ENCODE data around the gene DYNC2H1.
"Not testable (repeated sequence)": the region's sequence is repeated elsewhere in the genome, so short reads cannot be mapped to it uniquely, and the experiment has no call there.

The DYNC2H1 gene

DNA sequence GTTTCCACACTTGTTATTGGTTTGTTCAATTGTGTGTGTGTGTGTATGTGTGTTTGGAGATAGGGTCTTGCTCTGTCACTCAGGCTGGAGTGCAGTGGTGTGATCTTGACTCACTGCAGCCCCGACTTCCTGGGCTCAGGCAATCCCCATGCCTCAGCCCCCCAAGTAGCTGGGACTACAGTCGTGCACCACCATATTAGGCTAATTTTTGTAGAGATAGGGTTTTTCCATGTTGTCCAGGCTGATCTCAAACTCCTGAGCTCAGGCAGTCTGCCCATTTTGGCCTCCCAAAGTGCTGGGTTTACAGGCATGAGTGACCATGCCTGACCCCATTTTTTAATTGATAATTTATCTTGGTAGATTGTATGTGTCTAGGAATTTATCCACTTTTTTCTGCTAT is 263.7 kb downstream of the DYNC2H1 start:
- no peak for DNase-seq

DNA sequence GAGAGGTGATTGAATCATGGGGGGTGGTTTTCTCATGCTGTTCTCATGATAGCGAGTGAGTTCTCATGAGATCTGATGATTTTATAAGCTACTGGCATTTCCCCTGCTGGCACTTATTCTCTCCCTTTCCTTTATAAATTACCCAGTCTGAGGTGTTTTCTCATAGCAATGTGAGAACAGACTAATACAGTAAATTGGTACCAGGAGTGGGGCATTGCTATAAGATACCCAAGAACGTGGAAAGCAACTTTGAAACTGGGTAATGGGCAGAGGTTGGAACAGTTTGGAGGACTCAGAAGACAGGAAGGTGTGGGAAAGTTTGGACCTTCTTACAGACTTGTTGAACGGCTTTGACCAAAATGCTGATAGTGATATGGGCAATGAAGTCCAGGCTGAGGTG is 265.0 kb downstream of the DYNC2H1 start:
- not testable (repeated sequence) for DNase-seq

DNA sequence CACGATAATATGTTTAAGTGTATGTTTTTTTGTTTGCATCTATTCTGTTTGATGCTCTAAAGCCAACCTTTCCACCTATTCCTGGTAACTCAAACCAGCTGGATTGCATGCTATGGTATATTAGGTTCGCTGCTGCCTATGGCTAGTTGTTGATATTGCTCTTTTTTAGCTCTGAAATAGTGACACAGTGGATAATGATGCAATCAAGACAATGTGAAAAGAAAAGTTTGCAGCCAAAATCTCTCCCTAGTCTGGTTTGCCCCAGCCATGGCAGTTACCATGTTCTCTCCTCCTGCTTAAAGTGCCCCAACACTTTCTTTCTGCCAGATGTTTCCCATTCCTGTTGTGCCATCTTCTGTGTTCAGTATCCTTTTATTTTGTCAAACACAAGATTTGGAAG is 269.7 kb downstream of the DYNC2H1 start:
- no peak for DNase-seq

DNA sequence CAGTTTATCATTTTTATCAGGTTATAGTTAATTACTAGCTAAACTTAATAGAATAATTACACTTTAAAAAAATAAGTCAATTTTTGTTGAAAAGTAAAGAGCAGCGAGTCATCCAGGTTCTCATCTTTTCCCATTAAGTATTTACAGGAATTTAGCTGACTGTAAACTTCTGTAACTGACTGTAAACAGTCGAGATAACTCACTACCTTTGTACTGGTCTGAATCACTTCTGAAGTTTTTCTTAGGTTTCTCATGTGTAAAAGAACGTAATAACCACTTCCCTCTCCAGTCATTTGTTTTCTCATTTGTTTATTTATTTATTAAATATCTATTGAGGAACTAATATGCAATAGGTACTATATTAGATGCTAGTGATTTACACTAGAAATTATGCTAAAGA is 270.8 kb downstream of the DYNC2H1 start:
- DNase-seq = no peak

DNA sequence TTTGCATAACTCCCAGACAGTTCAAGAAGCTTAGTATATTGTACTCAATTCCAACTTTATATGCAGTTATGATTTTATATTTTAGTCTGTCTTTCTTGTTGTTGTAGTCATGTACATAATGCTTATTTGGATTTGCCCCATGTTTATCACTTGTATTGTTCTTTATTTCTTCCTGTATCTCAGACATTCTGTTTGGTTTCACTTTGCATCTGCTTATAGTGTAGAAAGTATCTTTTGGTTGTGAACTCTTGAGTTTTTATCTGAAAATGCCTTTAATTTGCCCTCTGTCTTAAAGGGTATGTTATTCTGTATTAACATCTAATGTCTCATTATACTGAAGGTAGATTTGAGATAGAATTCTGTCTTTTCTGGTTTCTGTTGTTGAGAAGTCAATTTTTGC is 275.4 kb downstream of the DYNC2H1 start:
- DNase-seq = no peak

DNA sequence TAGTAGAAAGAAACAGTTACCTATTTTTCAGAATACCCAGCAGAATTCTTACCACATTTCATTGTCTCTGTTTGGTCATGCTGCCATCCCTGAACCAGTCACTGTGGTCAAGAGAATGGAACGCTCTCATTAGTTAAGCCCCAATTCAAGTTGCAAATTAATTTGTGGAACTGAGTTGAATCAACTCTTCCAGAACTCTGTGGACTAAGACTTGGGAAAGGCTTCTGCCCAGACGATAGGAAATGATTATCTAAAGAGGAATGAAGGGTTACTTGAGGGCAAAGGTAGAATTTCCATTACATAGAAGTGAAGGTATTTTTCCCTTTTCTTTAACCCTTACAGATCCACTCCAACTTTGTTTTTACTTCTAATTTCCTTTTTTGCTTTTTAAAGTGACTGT is 286.4 kb downstream of the DYNC2H1 start:
- no peak for DNase-seq

DNA sequence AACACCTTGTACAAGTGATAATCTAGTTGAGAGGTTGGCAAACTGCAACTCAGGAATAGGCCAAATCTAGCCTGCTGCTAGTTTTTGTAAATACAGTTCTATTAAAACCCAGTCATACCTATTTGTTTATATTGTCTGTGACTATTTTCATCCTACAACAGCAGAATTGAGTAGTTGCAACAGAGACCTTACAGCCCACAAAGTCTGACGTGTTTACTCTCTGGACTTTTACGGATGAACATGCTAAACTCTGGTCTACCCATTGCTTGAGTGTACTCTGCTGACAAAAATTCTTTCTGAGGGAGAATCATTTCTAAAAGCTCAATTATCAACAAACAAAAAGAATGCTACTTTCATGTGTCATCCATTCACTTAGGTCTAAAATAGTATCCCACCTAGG is 287.0 kb downstream of the DYNC2H1 start:
- DNase-seq = no peak

DNA sequence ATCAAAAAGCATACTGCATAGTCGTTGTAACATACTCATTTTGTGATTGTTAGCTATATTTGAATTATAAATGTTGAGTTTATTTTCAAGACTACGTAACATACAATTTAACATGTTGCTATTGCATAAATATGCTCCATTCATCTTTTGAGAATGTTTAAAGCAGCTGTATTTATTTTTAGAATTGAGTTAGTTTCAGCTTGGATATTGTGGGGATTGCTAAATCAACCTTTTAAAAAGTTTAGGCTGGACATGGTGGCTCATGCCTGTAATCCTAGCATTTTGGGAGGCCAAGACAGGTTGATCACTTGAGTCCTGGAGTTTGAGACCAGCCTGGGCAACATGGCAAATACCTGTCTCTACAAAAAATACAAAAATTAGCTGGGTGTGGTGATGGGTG is 288.1 kb downstream of the DYNC2H1 start:
- DNase-seq = no peak

DNA sequence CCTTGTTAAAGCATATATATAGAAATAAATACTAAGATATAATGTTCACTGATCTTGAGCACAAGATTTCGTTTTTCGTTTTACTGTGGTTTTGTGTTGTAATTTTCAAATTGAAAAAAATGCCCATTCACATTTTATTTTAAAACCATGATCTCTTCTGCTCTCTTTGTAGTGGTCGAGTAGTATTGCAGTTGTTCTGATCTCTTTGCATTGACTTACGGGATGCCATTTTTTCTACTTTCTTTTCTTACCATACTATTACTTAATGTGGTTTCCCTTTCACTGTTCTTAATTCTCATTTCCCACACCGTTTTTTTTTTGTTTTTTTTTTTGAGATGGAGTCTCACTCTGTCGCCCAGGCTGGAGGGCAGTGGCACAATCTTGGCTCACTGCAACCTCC is 289.6 kb downstream of the DYNC2H1 start:
- no peak for DNase-seq

DNA sequence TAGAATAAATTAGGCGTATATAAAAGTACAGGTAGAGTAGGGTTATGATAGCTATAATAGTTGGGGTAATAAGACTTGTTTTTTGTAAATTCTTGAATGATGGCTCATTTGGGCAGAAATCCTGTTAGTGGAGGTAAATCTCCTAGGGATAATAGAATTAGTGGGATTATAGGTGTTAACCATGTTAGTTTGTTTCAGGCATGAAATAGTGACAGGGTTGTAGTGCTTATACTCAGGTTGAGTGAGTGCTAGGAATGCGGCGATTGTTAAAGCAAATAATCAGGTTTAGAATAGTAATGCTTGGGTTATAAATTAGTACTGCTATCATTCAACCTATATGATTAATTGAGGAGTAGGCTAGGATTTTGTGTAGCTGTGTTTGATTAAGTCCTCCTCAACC is 297.1 kb downstream of the DYNC2H1 start:
- no peak for DNase-seq

DNA sequence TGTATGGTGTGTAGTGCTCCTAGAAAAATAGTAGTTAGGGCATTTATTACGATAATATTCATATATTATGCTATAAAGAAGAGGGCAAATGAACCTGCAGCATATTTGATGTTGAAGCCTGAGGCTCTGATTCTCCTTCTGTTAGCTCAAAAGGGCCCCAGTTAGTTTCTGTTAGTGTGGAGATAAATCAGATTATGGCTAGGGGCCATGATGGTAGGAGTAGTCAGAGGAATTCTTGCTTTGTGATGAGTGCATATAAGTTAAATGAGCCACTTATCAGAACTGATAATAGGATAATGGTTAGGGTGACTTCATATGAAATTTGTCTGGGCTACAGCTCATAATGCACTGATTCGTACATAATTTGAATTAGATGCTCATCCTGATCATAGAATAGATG is 298.4 kb downstream of the DYNC2H1 start:
- no peak for DNase-seq

DNA sequence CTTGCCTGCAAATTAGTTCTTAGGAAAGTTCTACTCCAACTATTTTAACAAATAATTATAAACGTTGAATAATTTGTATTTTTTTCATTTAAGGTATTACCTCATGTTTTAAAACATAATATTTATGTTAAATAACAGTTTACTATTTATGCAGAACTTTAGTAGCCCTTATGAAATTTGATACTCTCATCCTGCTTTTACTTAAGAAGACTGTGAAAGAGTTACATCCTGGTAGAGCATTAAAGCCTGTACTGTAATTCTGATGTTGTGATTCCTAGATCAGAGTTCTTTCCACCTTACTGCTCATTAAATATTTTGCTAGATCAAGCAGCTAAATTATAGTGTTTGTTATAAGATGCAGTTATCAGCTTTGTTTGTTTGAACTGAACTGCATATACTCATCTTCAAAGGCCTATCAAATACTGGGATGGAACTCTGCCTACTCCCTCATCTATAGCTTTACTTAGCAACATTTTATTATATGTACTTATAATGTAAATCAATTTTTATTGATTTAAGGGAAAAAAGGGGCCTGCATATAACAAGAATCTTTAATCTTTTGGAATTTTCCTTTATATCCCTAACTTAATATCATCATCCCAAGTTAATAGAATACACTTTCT is 304.2 kb downstream of the DYNC2H1 start:
- DNase-seq = no peak

DNA sequence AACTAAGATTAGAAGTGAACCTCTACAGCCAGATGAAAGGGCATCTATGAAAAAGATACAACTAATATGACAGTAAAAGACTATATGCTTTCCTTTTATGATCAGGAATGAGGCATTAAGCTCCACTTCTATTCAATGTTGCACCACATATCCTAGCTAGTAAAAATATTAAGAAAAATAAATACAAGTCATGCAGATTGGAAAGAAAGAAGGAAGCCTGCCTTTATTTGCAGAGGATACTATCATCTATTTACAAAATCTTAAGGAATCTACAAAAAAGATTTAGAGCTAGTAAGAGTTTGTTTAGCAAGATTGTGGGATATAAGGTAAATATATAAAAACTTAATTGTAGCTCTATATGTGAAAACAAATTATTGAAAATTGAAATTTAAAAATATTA is 308.8 kb downstream of the DYNC2H1 start:
- no peak for DNase-seq

DNA sequence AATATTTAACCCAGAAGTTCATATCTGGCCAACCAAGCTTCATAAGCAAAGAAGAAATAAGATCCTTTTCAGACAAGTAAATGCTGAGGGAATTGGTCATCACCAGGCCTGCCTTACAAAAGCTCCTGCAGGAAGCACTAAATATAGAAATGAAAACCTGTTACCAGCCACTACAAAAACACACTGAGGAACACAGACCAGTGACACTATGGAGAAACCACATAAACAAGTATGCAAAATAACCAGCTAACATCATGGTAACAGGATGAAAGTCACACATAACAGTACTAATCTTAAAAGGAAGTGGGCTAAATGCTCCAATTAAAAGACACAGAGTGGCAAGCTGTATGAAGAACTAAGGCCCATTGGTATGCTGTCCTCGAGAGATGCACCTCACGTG is 311.4 kb downstream of the DYNC2H1 start:
- DNase-seq = no peak

DNA sequence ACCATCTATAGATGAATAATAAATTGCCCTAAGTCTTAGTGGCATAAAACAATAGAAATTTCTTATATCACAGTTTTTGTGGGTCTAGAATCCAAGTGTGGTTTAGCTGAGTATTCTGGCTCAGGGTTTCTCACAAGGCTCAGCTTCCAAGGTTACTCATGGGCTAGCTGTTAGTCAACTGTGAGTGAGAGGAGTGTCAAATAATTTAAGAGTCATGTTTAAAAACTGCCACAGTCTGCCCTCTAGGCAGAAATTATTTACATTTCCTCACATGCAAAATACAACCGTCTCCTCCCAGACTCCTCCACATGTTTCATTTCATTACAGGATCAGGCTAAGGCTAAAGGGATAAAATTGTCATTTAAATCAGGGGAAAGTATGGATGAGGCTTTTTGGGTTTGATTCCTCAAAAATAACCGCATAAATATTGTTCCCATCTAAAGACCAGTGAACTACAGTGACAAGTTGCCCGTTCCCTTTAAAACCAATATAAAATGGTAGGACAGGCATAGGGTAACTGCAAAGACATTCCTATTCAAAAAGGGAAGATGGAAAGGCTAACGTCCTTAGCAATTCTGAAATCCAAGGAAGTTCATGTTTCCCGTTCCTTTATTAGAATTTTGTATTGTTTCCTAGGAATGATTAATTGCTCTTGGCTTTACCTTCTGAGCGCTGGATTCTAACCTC is 324.3 kb downstream of the DYNC2H1 start:
- DNase-seq = no peak

DNA sequence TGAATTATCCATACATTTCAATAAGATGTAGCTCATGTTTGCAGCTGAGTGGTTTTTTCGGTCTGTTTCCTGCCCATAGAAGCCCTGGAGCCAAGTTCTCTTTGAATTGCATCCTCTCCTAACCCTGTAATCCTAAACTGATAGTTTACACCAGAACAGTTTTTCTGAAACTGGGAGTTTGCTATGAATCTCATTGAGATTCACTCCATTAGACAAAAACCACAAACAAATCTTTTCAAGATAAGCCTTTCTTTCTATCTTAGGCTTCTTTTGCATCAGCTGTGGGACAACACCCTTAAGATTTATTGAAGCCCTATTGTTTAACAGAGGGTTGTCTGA is 324.8 kb downstream of the DYNC2H1 start:
- DNase-seq = no peak

DNA sequence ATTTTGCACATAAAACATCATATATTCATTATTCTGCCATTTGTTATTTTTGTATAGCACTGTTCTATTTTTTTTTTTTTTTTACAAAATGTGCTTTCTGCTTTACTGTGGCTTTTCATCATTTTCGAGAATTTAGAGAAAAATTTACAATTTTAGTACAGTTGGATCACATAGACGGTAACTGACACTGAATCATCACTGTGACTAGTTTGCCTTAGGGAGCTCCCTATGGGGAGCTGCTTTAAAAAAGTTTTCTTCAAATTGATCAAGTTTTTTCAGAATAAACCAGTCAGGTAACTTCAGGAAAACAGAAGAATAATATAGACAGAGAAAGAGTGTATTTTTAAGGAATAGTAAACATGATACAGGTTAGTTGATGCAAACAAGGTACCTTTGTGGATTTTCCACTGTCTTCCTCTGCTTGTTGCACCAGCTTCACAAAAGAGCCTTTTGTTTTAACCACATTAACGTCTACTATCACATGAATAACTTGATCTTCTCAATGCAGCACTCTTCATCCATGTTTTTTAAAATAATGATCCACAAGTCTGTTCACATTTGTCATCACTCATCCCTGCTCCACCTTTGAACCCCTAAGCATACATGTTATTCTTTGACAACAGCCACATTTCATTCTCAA is 327.0 kb downstream of the DYNC2H1 start:
- DNase-seq = no peak

DNA sequence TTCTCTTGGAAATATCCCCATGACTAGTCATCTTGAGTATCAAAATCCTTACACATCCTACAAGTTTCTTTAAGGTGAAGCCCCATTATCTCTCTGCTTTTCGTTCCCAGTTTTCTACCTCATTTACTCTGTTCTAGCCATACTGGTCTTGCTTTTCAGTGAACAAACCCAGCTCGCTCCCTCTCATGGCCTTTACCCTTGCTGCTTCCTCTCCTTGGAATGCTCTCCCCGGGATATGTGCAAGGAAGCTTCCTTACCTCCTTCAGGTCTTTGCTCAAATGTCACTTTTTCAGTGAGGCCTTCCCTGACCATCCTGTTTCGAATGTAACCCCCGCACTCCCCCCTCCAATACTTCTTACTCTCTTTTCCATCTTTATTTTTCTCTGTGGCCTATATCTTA is 331.8 kb downstream of the DYNC2H1 start:
- DNase-seq = no peak

DNA sequence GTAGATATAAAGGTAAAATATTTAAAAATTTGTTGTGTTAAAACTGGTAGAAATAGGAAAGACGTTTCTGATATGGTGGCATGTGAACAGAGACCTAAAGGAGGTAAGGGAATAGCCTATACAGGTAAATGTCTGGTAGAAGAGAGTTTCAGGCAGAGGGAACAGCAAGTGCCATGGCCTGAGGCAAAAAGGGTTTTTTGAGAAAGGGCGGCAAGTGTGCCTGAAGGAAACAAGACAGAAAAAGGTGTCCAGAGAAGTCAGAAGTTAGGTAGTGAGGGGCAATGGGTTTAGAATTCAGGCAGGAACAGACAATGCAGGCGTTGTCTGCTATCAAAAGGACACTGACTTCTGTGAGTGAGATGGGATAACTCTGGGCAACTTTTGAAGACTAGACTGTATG is 339.7 kb downstream of the DYNC2H1 start:
- DNase-seq = no peak

DNA sequence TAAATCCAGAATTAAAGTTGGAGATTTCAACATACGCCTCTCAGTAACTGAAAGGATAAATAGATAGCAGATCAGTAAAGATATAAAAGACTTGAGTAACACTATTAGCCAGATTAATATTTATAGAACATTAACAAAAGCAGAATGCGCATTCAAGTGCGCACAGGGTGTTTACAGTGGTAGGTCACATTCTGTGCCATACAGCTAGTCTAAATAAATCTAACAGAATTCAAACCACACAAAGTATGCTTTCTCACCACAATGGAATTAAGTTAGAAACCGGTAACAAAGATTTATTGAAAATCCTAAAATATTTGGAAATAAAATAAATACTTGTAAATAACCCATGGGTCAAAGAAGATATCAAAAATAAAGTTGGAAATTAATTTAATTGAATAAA is 341.0 kb downstream of the DYNC2H1 start:
- no peak for DNase-seq

DNA sequence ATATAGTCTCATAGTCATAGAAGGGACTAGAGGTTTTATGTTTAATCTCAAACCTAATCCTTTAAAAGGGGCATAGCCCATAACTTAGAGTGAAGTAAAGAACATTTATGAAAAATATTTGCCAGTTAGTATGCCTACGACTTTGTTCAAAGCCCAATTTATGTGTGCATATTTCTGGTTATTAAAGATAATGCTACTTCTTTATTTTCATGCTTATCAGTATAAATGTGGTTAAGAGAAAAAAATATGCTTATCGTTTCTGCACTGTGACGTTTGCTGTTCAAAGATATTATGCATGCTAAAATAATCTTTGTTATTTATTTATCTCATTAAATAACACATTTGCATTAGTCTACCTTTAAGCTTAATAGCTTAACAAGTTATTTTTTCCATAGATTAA is 343.9 kb downstream of the DYNC2H1 start:
- no peak for DNase-seq

DNA sequence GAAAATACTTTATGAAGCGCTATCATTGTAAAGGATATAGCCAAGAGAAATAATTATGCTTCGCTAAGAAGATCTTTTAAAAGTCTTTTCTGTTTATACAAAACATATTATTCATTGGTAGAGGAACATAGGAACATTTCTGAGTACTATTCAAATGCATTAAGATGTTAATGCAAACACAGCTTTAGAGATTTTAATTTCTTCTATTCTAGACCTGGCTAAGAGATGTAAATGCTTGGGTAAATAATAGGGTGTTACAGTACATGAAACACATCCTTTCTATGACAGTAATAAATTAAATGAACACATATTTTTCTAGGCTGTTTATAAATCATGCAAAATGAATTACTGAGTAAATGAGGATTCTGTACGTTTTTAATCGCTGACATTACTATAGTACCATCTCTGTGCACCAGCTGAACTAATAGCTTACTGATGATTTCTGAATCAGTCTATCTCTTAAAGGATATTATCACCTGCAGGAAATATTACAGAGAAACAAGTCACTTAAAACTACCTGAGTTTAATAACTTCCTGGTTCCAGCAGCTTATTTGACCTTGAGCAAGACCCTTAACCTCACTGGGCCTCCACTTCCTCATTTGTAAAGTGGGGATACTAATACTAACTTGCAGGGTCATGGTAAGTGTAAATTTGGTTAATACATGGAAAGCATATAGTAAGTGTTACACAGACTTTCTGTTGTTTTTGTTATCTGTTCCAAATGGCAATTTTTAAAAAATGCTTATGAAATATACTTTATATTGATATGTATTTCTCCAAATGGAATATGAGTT is 344.9 kb downstream of the DYNC2H1 start:
- no peak for DNase-seq

DNA sequence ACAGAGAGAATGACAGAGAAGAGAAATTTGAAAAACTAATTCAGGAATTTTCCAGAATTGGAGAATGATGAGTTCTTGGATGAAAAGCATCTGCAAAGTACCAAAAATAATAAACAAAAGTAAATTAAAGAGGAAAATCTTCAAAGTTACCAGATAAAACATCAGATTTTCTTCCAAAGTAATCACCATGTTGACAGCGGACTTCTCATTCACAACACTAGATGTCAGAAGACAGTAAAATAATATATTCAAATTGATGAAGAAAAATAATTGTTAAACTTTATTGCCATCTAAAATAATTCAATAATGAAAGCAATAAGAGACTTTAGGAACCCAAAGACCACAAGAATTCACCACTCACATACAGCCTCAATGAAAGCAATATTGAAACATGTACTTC is 355.2 kb downstream of the DYNC2H1 start:
- no peak for DNase-seq

DNA sequence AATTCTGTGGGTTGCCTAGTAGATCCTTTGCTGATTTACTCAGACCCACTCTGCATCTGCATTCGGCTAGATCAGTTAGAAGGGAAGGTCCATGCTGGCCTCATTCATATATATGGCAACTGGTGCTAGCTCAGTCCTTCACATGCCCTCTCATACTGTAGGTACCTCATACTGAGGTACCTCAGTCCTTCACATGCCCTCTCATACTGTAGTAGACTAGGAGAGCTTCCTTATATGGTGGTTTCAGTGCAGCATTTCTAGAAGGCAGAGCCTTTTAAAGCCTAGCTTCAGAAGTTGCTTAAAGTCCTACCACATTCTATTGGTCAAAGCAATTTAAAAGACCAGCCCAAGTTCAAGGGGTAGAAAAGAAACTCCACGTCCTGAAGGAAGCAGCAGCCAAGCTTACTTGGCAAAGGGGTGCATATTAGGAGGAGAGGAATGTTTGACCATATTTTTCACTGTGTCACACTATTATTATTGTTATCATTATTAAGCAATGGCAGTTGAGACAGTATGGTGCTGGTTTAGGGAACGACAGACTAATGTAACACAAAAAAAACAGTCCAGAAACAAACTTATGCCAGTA is 356.4 kb downstream of the DYNC2H1 start:
- DNase-seq = no peak
